Measurements from ENCODE around the gene SH3RF2.

DNA sequence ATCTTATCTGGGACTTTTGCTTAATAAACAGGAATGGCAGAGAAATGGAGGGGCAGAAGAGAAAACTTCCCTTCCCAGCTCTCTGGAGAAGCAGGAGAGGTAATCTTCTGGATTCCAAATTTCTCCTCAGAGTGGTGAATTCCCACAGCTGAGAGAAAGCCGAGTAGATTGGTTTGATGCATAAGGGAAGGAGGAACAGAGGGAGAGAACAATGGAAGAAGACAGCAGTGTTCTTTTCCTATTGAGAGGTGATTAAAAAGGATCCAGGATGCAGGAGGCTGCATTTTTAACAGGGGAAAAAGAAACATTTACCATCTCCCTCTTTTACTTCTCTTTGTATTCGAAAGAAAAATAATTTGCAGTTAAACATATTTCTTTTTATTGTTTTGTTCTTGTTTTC, 13.1 kb downstream of the SH3RF2 start:
- TF ChIP-seq EZH2 (IDR thresholded peaks at IDR 0.05; ENCODE audit: borderline replicate concordance, insufficient read depth, low read depth, low read length, poor library complexity, severe bottlenecking), result no peak
- TF ChIP-seq, protein P1, sequence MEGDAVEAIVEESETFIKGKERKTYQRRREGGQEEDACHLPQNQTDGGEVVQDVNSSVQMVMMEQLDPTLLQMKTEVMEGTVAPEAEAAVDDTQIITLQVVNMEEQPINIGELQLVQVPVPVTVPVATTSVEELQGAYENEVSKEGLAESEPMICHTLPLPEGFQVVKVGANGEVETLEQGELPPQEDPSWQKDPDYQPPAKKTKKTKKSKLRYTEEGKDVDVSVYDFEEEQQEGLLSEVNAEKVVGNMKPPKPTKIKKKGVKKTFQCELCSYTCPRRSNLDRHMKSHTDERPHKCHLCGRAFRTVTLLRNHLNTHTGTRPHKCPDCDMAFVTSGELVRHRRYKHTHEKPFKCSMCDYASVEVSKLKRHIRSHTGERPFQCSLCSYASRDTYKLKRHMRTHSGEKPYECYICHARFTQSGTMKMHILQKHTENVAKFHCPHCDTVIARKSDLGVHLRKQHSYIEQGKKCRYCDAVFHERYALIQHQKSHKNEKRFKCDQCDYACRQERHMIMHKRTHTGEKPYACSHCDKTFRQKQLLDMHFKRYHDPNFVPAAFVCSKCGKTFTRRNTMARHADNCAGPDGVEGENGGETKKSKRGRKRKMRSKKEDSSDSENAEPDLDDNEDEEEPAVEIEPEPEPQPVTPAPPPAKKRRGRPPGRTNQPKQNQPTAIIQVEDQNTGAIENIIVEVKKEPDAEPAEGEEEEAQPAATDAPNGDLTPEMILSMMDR (IDR thresholded peaks at IDR 0.05), result no peak

All from B cell (primary cell).